Karpas-422 (cell line): ENCODE results near the gene KRTAP2-1. TPM values are rescaled to one million over a fixed set of nuclear protein-coding genes. Genes with fewer than 3 reads are reported as not detected.
"Not testable (repeated sequence)": the region's sequence is repeated elsewhere in the genome, so short reads cannot be mapped to it uniquely, and the experiment has no call there.

Experiments used
- DNase-seq: peaks from one replicate; pipeline ENCODE4 v3.0.0-alpha.2; 2015
- H2AFZ ChIP-seq: fragments of 200-600 bp; sonication (generic); 2 replicates; pipeline ENCODE4 v1.6.1; 2014; ENCODE audit warnings: antibody characterized with exemption, low read length, mixed read lengths
- H3K27ac ChIP-seq: fragments of 200-600 bp; sonication (generic); 2 replicates; pipeline ENCODE4 v1.5.1; 2014; ENCODE audit warnings: mild to moderate bottlenecking, low read length, moderate library complexity
- H3K27me3 ChIP-seq: fragments of 200-600 bp; sonication (generic); 2 replicates; pipeline ENCODE4 v1.6.1; 2014; ENCODE audit warnings: low read length, mixed read lengths
- H3K36me3 ChIP-seq: fragments of 200-600 bp; sonication (generic); 2 replicates; pipeline ENCODE4 v1.6.1; 2014; ENCODE audit warnings: low read length, mixed read lengths; ENCODE audit not compliant: insufficient read depth
- H3K4me1 ChIP-seq: fragments of 200-600 bp; sonication (generic); 2 replicates; pipeline ENCODE4 v1.6.1; 2014; ENCODE audit warnings: mild to moderate bottlenecking, low read length, mixed read lengths
- H3K4me2 ChIP-seq: fragments of 200-600 bp; sonication (generic); 2 replicates; pipeline ENCODE4 v1.6.1; 2014; ENCODE audit warnings: low read length, low read depth, mild to moderate bottlenecking; ENCODE audit not compliant: poor library complexity, severe bottlenecking
- H3K4me3 ChIP-seq: fragments of 200-600 bp; sonication (generic); 2 replicates; pipeline ENCODE4 v1.5.1; 2014; ENCODE audit warnings: mild to moderate bottlenecking, antibody characterized with exemption, low read length, mixed read lengths
- H3K79me2 ChIP-seq: fragments of 200-600 bp; sonication (generic); 2 replicates; pipeline ENCODE4 v1.6.1; 2014; ENCODE audit warnings: mild to moderate bottlenecking, low read length, mixed read lengths
- H3K9ac ChIP-seq: fragments of 200-600 bp; sonication (generic); 2 replicates; pipeline ENCODE4 v1.6.0; 2014; ENCODE audit warnings: low read length
- H3K9me2 ChIP-seq: fragments of 200-600 bp; sonication (generic), shearing (Covaris generic); replicated peaks from 2 replicates; pipeline ENCODE4 v1.6.0; 2014; ENCODE audit warnings: mild to moderate bottlenecking, low read length, moderate library complexity; ENCODE audit not compliant: insufficient read depth
- H3K9me3 ChIP-seq: fragments of 300-700, 200-600 bp; sonication (generic); 2 replicates; pipeline ENCODE4 v1.6.1; 2014; ENCODE audit warnings: low read length, mixed read lengths
- H4K20me1 ChIP-seq: fragments of 200-600 bp; sonication (generic); 2 replicates; pipeline ENCODE4 v1.6.1; 2014; ENCODE audit warnings: mild to moderate bottlenecking, antibody characterized with exemption, low read length, low read depth; ENCODE audit not compliant: insufficient read depth
- total RNA-seq: library from RNA; depleted of rRNA; stranded (reverse); fragments of >200 nt; shearing (Covaris generic); gene quantifications from 2 replicates; pipeline ENCODE4 v1.2.3, GENCODE V29; 2014; ENCODE audit warnings: low replicate concordance

Gene KRTAP2-1
- total RNA-seq, 1 experiment from 2014 or later, result not detected

GRCh38 chr17:41060052-41060604 is 13.0 kb upstream of the KRTAP2-1 start, which contains the start of gene KRTAP2-3:
Gene KRTAP2-3, minus strand, starts transcription at chr17:41060114. Its CDS starts 64 bp downstream, at chr17:41060050.
- no peaks in the 10 kb centered on the region for H3K27me3 ChIP-seq
- peak; percentile 14 for DNase-seq
- H3K27ac ChIP-seq, result no peak within 1 kb of the TSS
- no peak within 1 kb of the TSS for H3K9ac ChIP-seq
- no peaks in the 10 kb centered on the region for H3K9me3 ChIP-seq
- no peak within 1 kb of the TSS for H2AFZ ChIP-seq
- H3K4me2 ChIP-seq, result no peak within 1 kb of the TSS
- no peak within 1 kb of the TSS for H3K4me3 ChIP-seq
- no peaks in the 10 kb centered on the region for H3K36me3 ChIP-seq
- no peaks in the 10 kb centered on the region for H3K9me2 ChIP-seq
- no peaks in the 10 kb centered on the region for H3K4me1 ChIP-seq
- no peaks in the 10 kb centered on the region for H4K20me1 ChIP-seq
- no peaks in the 10 kb centered on the region for H3K79me2 ChIP-seq

- not testable (repeated sequence) for H3K79me2 ChIP-seq, H4K20me1 ChIP-seq, H3K36me3 ChIP-seq, H3K27me3 ChIP-seq, H2AFZ ChIP-seq, H3K9ac ChIP-seq, H3K4me3 ChIP-seq, H3K9me2 ChIP-seq, H3K4me2 ChIP-seq, H3K27ac ChIP-seq, H3K4me1 ChIP-seq, H3K9me3 ChIP-seq
- DNase-seq, result peak; percentile 26
Measured at GRCh38 chr17:41059276-41060051, 12.3 kb upstream of the KRTAP2-1 start.

- Histone ChIP-seq H2AFZ (no peak overlapping the region), H3K4me2 (no peak overlapping the region), H3K4me3 (no peak overlapping the region), H3K9ac (no peak overlapping the region), H3K36me3 (no peaks in the 10 kb centered on the region), H3K9me2 (no peaks in the 10 kb centered on the region), H3K79me2 (no peaks in the 10 kb centered on the region), H3K4me1 (no peaks in the 10 kb centered on the region), H3K27me3 (no peaks in the 10 kb centered on the region), H3K9me3 (no peaks in the 10 kb centered on the region), H4K20me1 (no peaks in the 10 kb centered on the region), H3K27ac (no peak overlapping the region)
- DNase-seq, result no peak
Measured at GRCh38 chr17:41058741-41059140, 11.6 kb upstream of the KRTAP2-1 start.

- Histone ChIP-seq H3K27me3 (no peaks in the 10 kb centered on the region), H3K9me3 (no peaks in the 10 kb centered on the region), H3K79me2 (no peaks in the 10 kb centered on the region), H2AFZ (no peak overlapping the region), H3K27ac (no peak overlapping the region), H3K36me3 (no peaks in the 10 kb centered on the region), H3K9ac (no peak overlapping the region), H3K4me1 (no peaks in the 10 kb centered on the region), H3K4me3 (no peak overlapping the region), H4K20me1 (no peaks in the 10 kb centered on the region), H3K9me2 (no peaks in the 10 kb centered on the region), H3K4me2 (no peak overlapping the region)
- peak; percentile 22 for DNase-seq
Measured at GRCh38 chr17:41057547-41057946, 10.4 kb upstream of the KRTAP2-1 start.

- not testable (repeated sequence) for H3K4me3 ChIP-seq, H2AFZ ChIP-seq, DNase-seq, H3K27ac ChIP-seq, H3K9me2 ChIP-seq, H3K4me2 ChIP-seq, H3K9me3 ChIP-seq, H4K20me1 ChIP-seq, H3K4me1 ChIP-seq, H3K79me2 ChIP-seq, H3K9ac ChIP-seq, H3K27me3 ChIP-seq, H3K36me3 ChIP-seq
Measured at GRCh38 chr17:41055130-41055529, 8.0 kb upstream of the KRTAP2-1 start, which contains the start of gene KRTAP2-2. Gene KRTAP2-2, minus strand, starts transcription at chr17:41055230. Its CDS starts 19 bp downstream, at chr17:41055211.

GRCh38 chr17:41054556-41054955 is 7.4 kb upstream of the KRTAP2-1 start:
- H4K20me1 ChIP-seq, H3K4me1 ChIP-seq, H3K79me2 ChIP-seq, H3K9me2 ChIP-seq, H3K4me2 ChIP-seq, H3K4me3 ChIP-seq, DNase-seq, H2AFZ ChIP-seq, H3K9ac ChIP-seq, H3K9me3 ChIP-seq, H3K27ac ChIP-seq, H3K36me3 ChIP-seq, H3K27me3 ChIP-seq: not testable (repeated sequence)

GRCh38 chr17:41054025-41054424 is 6.9 kb upstream of the KRTAP2-1 start:
- no peaks in the 10 kb centered on the region for H4K20me1 ChIP-seq
- no peaks in the 10 kb centered on the region for H3K4me1 ChIP-seq
- H3K9ac ChIP-seq, result no peak overlapping the region
- H3K27ac ChIP-seq, result no peak overlapping the region
- no peaks in the 10 kb centered on the region for H3K79me2 ChIP-seq
- H3K4me3 ChIP-seq, result no peak overlapping the region
- no peaks in the 10 kb centered on the region for H3K9me2 ChIP-seq
- H3K9me3 ChIP-seq, result no peaks in the 10 kb centered on the region
- DNase-seq, result peak; percentile 27
- H2AFZ ChIP-seq, result no peak overlapping the region
- H3K4me2 ChIP-seq, result no peak overlapping the region
- no peaks in the 10 kb centered on the region for H3K27me3 ChIP-seq
- H3K36me3 ChIP-seq, result no peaks in the 10 kb centered on the region

GRCh38 chr17:41052566-41052965 is 5.5 kb upstream of the KRTAP2-1 start:
- Histone ChIP-seq H3K4me3 (no peak overlapping the region), H3K4me2 (no peak overlapping the region), H4K20me1 (no peaks in the 10 kb centered on the region), H3K9me2 (no peaks in the 10 kb centered on the region), H2AFZ (no peak overlapping the region), H3K36me3 (no peaks in the 10 kb centered on the region), H3K9me3 (no peaks in the 10 kb centered on the region), H3K79me2 (no peaks in the 10 kb centered on the region), H3K27ac (no peak overlapping the region), H3K4me1 (no peaks in the 10 kb centered on the region), H3K9ac (no peak overlapping the region), H3K27me3 (no peaks in the 10 kb centered on the region)
- DNase-seq, result no peak
